OCI-LY1 (cell line): ENCODE results near the gene PDK1.
"Not testable (repeated sequence)": the region's sequence is repeated elsewhere in the genome, so short reads cannot be mapped to it uniquely, and the experiment has no call there.

Experiments
- H2AFZ ChIP-seq: fragments of 200-600 bp; sonication (generic), shearing (Covaris generic); 2 replicates; pipeline ENCODE4 v1.6.0; 2014; ENCODE audit warnings: antibody characterized with exemption, mild to moderate bottlenecking, low read length
- H3F3A ChIP-seq: fragments of 200-600 bp; sonication (generic), shearing (Covaris generic); 2 replicates; pipeline ENCODE4 v1.6.0; 2014; ENCODE audit warnings: mild to moderate bottlenecking, antibody characterized with exemption, low read length, moderate library complexity; ENCODE audit not compliant: insufficient read depth
- H3K27ac ChIP-seq: fragments of 200-600 bp; sonication (generic); 2 replicates; pipeline ENCODE4 v1.5.1; 2014; ENCODE audit warnings: low read length, mixed run types, mild to moderate bottlenecking, low read depth; ENCODE audit not compliant: poor library complexity, severe bottlenecking
- H3K27me3 ChIP-seq: fragments of 200-600 bp; sonication (generic); 2 replicates; pipeline ENCODE4 v1.6.0; 2014; ENCODE audit warnings: antibody characterized with exemption, mild to moderate bottlenecking, low read length, moderate library complexity; ENCODE audit not compliant: insufficient read depth
- H3K36me3 ChIP-seq: fragments of 200-600 bp; sonication (generic); 2 replicates; pipeline ENCODE4 v1.6.1; 2014; ENCODE audit warnings: mild to moderate bottlenecking, antibody characterized with exemption, low read length, moderate library complexity, mixed read lengths; ENCODE audit not compliant: insufficient read depth
- H3K4me1 ChIP-seq: fragments of 200-600 bp; sonication (generic); 2 replicates; pipeline ENCODE4 v1.5.1; 2014; ENCODE audit warnings: mild to moderate bottlenecking, low read length, moderate library complexity; ENCODE audit not compliant: insufficient read depth, severe bottlenecking
- H3K4me2 ChIP-seq: fragments of 200-600 bp; sonication (generic), shearing (Covaris generic); 2 replicates; pipeline ENCODE4 v1.6.1; 2014; ENCODE audit warnings: low read length
- H3K4me3 ChIP-seq: fragments of 200-600 bp; sonication (generic); 2 replicates; pipeline ENCODE4 v1.5.1; 2014; ENCODE audit warnings: low read length, low read depth, mild to moderate bottlenecking, mixed read lengths; ENCODE audit not compliant: poor library complexity, severe bottlenecking
- H3K79me2 ChIP-seq: fragments of 200-600 bp; shearing (Covaris generic); 2 replicates; pipeline ENCODE4 v1.6.1; 2016; ENCODE audit warnings: mixed run types, low read length, mixed read lengths; ENCODE audit not compliant: insufficient read depth
- H3K9ac ChIP-seq: fragments of 200-600 bp; sonication (generic), shearing (Covaris generic); 2 replicates; pipeline ENCODE4 v1.6.1; 2014; ENCODE audit warnings: mild to moderate bottlenecking, low read length, mixed read lengths
- H3K9me2 ChIP-seq: fragments of 200-600 bp; sonication (generic), shearing (Covaris generic); 2 replicates; pipeline ENCODE4 v1.6.1; 2014; ENCODE audit warnings: low read depth, mild to moderate bottlenecking, low read length, mixed read lengths
- H3K9me3 ChIP-seq: fragments of 200-600 bp; shearing (Covaris generic); 2 replicates; pipeline ENCODE4 v1.6.1; 2014; ENCODE audit warnings: low read length, mixed read lengths
- H4K20me1 ChIP-seq: fragments of 200-600 bp; sonication (generic), shearing (Covaris generic); 2 replicates; pipeline ENCODE4 v1.6.0; 2016; ENCODE audit warnings: mild to moderate bottlenecking, low read length; ENCODE audit not compliant: insufficient read depth
- EZH2 ChIP-seq: fragments of 200-600 bp; sonication (generic), shearing (Covaris generic); IDR thresholded peaks from 2 replicates; pipeline ENCODE4 v1.8.0; 2017; ENCODE audit warnings: borderline replicate concordance, mixed run types, mild to moderate bottlenecking, antibody characterized with exemption, low read length, moderate library complexity, mixed read lengths
- TF ChIP-seq, protein P1 (sequence below): fragments of 200-600 bp; sonication (generic), shearing (Covaris generic); IDR thresholded peaks from 2 replicates; pipeline ENCODE4 v1.5.1; 2017; ENCODE audit warnings: mild to moderate bottlenecking, antibody characterized with exemption, low read length, moderate library complexity, mixed read lengths

Gene PDK1

DNA sequence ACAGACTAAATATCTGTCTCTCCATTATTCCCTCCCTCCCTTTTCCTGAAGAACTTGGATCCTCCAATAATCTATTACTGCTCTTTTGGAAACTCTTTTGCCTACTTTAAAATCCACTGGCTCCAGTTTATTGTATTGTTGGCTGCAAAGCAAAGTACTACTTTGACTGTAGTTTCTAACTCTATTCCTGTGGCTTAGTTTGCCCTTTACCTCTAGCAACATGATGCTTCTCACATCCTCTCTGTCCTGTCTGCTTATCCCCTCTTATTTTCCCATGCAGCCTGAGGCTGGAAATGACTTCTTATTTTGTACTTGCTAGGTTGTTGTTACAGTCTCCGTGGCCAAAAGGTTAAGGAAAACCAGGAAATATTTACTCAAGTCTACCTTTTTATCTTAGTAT, 26.8 kb downstream of the PDK1 start:
- no peak overlapping the region for H3K4me2 ChIP-seq
- H3K9ac ChIP-seq, result no peak overlapping the region
- H3K9me3 ChIP-seq, result peaks cover 14% of the 10 kb centered on the region
- TF ChIP-seq EZH2, result no peak
- TF ChIP-seq, protein P1, sequence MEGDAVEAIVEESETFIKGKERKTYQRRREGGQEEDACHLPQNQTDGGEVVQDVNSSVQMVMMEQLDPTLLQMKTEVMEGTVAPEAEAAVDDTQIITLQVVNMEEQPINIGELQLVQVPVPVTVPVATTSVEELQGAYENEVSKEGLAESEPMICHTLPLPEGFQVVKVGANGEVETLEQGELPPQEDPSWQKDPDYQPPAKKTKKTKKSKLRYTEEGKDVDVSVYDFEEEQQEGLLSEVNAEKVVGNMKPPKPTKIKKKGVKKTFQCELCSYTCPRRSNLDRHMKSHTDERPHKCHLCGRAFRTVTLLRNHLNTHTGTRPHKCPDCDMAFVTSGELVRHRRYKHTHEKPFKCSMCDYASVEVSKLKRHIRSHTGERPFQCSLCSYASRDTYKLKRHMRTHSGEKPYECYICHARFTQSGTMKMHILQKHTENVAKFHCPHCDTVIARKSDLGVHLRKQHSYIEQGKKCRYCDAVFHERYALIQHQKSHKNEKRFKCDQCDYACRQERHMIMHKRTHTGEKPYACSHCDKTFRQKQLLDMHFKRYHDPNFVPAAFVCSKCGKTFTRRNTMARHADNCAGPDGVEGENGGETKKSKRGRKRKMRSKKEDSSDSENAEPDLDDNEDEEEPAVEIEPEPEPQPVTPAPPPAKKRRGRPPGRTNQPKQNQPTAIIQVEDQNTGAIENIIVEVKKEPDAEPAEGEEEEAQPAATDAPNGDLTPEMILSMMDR, result no peak
- H4K20me1 ChIP-seq, result no peaks in the 10 kb centered on the region
- no peak overlapping the region for H2AFZ ChIP-seq
- no peak overlapping the region for H3K4me3 ChIP-seq
- H3K27ac ChIP-seq, result no peak overlapping the region
- H3K36me3 ChIP-seq, result peaks cover 87% of the 10 kb centered on the region
- no peaks in the 10 kb centered on the region for H3K9me2 ChIP-seq
- H3K4me1 ChIP-seq, result no peaks in the 10 kb centered on the region
- H3F3A ChIP-seq, result no peaks in the 10 kb centered on the region
- no peaks in the 10 kb centered on the region for H3K27me3 ChIP-seq
- H3K79me2 ChIP-seq, result 0 out of 2 replicates have a peak, but pooled peaks cover 4% of the 10 kb centered on the region

DNA sequence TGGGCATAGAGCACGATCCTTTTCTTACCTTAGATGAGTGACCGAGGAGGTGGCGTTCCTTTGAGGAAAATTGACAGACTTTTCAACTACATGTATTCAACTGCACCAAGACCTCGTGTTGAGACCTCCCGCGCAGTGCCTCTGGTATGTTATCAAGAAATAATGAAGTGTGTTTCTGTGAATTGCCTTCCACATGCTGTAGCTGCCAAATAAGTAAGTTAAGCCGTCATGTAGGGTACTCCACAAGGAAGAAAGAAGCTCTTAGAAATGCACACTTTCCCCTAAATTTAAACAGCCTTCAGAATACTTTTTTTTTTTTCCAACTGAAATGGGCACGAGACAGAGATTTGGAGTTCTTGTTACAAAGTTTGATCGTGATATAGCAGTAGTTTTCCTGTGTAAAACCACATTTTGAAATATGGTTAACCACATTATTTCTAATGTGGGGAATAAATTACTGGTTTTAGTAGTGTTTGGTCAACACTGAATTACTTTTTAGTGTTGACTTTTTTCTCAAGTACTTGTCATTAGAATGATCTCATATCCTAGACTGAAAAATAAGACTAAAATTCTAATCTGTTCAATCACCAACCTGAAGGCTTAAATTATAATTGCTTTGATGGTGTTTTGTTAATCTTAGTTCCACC, 30.5 kb downstream of the PDK1 start:
- H3K4me2 ChIP-seq, result no peak overlapping the region
- TF ChIP-seq, protein P1, result no peak
- TF ChIP-seq EZH2, result no peak
- no peaks in the 10 kb centered on the region for H3K79me2 ChIP-seq

DNA sequence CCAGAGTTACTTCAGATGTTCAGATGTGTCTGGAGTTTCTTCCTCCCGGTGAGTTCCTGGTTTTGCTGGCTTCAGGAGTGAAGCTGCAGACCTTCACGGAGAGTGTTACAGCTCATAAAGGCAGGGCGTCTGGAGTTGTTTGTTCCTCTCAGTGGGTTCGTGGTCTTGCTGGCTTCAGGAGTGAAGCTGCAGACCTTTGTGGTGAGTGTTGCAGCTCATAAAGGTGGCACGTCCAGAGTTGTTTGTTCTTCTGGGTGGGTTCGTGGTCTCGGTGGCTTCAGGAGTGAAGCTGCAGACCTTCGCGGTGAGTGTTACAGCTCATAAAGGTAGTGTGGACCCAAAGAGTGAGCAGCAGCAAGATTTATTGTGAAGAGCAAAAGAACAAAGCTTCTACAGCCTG, 31.3 kb downstream of the PDK1 start:
- H3K9me2 ChIP-seq, H3K27me3 ChIP-seq, H3K9ac ChIP-seq, H3K79me2 ChIP-seq, H4K20me1 ChIP-seq, H2AFZ ChIP-seq, H3K9me3 ChIP-seq, H3K27ac ChIP-seq, H3F3A ChIP-seq, H3K4me3 ChIP-seq, H3K4me2 ChIP-seq, H3K4me1 ChIP-seq: not testable (repeated sequence)
- peaks cover 72% of the 10 kb centered on the region for H3K36me3 ChIP-seq

More for the DNA sequence above, 30.5 kb downstream of the PDK1 start:
- peaks cover 81% of the 10 kb centered on the region for H3K36me3 ChIP-seq
- H3K9me3 ChIP-seq, result no peaks in the 10 kb centered on the region
- H2AFZ ChIP-seq, result no peak overlapping the region
- H3K27ac ChIP-seq, result no peak overlapping the region
- no peaks in the 10 kb centered on the region for H3K27me3 ChIP-seq
- no peak overlapping the region for H3K9ac ChIP-seq
- no peak overlapping the region for H3K4me3 ChIP-seq
- no peaks in the 10 kb centered on the region for H4K20me1 ChIP-seq
- no peaks in the 10 kb centered on the region for H3F3A ChIP-seq
- H3K4me1 ChIP-seq, result no peaks in the 10 kb centered on the region
- no peaks in the 10 kb centered on the region for H3K9me2 ChIP-seq

DNA sequence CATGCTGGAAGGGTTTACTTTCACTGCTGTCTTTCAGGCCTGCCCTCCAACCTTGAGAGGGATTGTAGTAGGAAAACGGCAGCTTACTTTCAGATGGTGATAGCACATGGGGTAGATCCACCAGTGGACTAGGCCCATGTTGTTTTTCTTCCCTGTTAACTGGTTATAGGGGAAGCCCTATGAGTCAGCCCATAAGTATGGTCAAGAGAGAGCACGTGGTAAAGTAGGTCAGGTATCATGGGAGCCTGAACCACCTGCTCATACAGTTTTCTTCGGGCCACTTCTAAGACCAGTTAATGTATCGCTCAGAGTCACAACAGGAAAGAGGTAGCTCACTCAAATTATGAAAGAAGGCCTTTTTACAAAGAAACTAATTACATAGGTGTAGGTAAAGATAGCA, 33.0 kb downstream of the PDK1 start:
- Histone ChIP-seq H3K36me3 (peaks cover 72% of the 10 kb centered on the region), H3K79me2 (no peaks in the 10 kb centered on the region), H3K27ac (no peak overlapping the region)

DNA sequence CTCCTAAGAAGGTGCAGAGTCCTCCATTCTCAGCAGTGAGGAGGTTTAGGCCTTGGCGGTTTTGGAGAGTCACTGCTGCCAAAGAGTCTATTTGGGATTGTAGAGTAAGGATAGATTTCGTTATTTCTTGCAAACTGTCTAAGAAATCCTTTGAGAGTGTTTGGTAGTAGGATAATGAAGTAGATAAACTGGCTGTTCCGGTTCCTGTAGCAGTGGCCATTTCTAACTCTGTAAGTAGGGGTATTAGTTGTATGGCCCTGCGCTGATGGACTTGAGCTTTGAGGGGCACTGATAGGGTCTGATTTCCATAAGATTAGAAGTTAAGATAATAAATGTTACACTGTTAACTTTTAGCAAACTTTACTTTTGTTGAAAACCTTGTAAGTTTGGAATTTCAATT, 35.5 kb downstream of the PDK1 start:
- not testable (repeated sequence) for H3K79me2 ChIP-seq, H3K9ac ChIP-seq, H3K9me3 ChIP-seq, H4K20me1 ChIP-seq, H3K9me2 ChIP-seq, H3K4me2 ChIP-seq, H3K4me3 ChIP-seq, H3K4me1 ChIP-seq, H3K27me3 ChIP-seq, H3F3A ChIP-seq, H3K27ac ChIP-seq, H2AFZ ChIP-seq
- H3K36me3 ChIP-seq, result peaks cover 72% of the 10 kb centered on the region

More for the DNA sequence above, 33.0 kb downstream of the PDK1 start:
- H3K4me1 ChIP-seq, result no peaks in the 10 kb centered on the region
- no peaks in the 10 kb centered on the region for H3K9me3 ChIP-seq
- H4K20me1 ChIP-seq, result no peaks in the 10 kb centered on the region
- H3K4me3 ChIP-seq, result no peak overlapping the region
- TF ChIP-seq, protein P1, result no peak
- TF ChIP-seq EZH2, result no peak
- no peak overlapping the region for H3K4me2 ChIP-seq
- H3K9me2 ChIP-seq, result no peaks in the 10 kb centered on the region
- H3K27me3 ChIP-seq, result no peaks in the 10 kb centered on the region
- H3K9ac ChIP-seq, result no peak overlapping the region
- H2AFZ ChIP-seq, result no peak overlapping the region
- no peaks in the 10 kb centered on the region for H3F3A ChIP-seq
